HG03565 (cell line): ENCODE results near the gene C1orf53.
"Not testable (repeated sequence)": the region's sequence is repeated elsewhere in the genome, so short reads cannot be mapped to it uniquely, and the experiment has no call there.

ENCODE experiments used
- ATAC-seq: cut with Tn5 transposase; IDR thresholded peaks from one replicate; pipeline ENCODE4 v1.9.1; 2021; ENCODE audit warnings: mild to moderate bottlenecking, moderate library complexity; ENCODE audit not compliant: unreplicated experiment

Gene C1orf53

DNA sequence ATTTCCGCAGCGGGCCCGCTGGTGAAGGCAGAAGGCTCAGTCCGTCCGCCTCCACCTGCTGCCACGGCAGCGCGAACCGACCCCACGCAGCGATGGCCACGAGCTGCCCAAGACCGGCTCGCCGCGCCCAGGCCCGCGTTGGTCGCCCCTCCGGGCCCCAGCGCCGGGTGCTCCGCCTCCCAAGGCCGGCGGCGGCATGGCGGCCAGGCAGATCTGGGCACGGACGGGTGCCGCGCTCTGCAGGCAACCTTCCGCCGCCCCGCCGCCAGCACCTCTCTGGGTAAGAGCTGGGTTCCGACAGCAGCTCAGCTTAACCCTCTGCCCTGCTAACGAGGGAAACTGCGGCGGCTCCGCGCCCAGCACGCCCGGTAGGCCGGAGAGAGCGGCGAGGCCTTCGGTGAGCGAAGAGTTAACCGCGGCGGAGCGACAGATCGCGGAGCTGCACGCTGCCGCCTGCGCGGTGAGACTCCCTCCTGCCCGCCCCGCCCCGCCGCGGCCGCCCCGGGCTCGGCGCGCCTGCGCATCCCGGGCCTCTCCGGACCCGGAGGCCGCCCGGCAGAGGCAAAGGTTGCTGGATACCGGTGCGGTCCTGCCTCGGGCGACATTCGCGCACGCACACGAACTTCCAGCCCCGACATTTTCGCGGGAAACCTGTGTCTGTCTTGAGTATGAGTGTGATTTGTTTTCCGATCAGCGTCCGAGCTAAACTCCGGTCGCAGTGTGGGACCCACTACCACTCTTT lies at the start of gene C1orf53:
Gene C1orf53 (plus strand): TSS at position 177 of the 742 bp plus-strand sequence. CDS start 20 bp downstream, at position 197.
- ATAC-seq = peak; percentile 94

DNA sequence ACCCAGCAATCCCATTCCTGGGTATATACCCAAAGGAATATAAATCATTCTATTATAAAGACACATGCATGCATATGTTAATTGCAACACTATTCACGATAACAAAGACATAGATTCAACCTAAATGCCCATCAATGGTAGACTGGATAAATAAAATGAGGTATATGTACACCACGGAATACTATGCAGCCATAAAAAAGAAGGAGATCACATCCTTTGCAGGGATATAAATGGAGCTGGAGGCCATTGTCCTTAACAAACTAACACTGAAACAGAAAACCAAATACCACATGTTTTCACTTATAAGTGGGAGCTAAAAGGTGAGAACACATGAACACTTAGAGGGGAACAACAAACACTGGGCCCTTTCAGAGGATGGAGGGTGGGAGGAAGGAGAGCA lies 46.7 kb upstream of the C1orf53 start:
- ATAC-seq = not testable (repeated sequence)

DNA sequence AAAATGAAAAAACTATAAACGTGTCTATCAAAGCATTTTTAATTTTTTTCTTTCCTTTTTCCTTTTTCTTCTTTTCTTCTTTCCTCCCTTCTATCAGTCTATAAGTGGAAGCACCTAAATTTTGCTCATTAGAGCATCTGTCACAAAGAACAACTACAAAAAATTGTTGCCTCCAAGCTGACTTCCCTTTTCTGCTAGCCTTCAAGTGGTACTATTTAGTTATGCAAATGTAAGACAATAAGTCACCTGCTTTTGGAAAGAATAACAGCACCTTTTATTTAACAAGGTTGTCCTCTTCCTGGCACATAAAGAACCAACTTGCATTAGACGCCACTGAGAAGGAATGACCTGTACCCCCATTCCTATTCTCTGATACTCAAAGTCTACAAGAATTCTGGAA lies 45.0 kb upstream of the C1orf53 start:
- no peak for ATAC-seq

DNA sequence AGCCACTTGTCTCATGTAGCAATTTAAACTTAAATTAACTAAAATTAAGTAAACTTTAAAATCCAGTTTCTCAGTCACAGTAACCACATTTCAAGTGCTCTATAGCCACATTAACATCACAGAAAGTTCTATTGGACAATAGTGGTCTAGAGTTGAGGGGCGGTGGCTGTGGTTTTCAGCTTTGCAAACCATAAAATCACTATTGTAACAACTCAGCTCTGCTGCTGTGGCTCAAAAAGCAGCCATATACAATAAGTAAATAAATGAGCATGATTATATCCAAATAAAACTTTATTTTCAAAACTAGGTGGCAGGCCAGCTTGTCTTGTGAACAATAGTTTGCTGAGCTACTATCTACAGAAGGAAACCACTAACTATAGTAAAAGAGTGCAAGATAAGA lies 43.4 kb upstream of the C1orf53 start:
- no peak for ATAC-seq

DNA sequence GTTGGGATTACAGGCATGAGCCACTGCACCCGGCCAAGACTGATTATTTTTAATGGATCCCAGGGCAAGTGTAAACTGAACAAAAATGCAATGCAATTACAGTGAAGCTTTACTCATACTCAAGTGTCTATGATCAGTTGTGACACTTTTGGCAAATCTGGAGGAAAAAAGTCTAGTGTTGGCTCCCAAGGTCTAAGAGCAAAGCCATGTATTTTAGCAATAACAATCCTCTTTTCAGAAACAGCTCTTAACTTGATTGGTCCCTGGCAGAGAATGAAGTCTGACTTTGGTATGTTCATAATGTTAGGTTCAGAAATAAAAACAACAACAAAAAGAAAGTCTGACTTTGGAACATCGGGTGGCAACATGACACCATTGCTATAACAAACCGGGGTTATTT lies 40.2 kb upstream of the C1orf53 start:
- no peak for ATAC-seq

DNA sequence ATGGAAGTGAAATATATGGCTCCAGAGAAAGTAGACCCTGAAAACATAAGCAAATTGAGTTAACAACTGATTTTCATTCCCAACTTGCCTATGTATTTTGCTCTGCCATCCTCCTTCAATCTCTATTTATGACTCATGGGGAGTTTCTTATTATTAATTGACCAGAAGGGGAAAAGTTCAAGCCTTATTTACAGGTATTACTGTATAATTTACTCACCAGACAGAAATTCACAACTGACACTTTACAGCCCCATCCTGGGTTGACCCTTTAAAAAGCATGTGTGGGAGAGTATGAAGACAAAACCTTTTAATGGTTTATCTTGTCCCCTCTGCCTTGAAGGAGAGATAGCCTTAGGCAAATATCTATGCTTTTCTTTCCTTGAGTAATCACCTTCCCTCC lies 39.8 kb upstream of the C1orf53 start:
- no peak for ATAC-seq

DNA sequence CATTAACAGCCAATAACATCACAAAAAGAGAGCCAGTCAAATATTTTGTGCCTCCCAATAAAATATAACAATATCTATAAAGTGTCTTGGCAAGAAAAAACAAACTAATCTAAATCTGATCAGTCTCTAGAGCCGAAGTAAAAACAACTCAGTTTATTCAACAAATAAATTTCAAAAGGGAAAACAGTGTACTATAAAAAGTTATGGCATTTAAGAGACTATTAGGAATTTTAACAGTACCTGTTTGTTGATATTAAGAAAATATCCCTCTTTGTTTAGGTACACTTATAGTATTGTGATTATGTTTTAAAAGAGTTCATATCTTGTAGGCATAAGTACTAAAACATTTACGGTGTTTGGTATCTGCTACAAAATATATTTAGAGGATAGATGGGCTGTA lies 36.6 kb upstream of the C1orf53 start:
- no peak for ATAC-seq

DNA sequence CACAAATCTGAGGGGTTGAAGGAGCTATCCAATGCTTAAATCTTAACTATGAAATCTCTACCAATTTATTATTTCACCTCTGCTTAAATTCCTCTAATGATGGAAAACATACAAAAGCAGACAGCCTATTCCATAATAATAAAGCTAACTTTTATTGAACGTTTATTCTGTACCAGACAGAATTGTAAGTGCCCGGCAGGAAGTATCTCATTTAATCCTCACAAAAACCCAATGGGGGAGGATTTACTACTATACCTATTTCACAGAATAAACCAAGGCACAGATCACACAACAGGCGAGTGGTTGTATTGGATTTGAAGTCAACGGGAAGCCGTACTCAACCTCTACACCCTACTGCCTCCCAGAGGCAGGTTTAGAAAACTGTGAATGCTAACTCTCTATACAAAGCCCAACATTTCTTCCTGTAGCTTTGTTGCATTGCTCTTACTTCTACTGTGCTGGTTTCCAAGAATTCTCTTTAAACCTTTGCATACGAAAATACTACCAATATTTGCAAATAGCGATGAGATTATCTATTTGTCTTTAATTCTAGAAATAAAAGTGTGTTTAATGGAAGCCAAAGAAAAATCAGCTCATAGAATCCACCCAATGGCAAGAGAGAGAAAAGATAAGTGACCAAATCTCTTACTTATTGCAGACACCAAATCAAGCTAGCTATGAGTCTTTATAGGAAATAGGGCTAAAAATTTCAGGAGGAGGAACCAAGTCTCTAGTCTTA lies 33.5 kb upstream of the C1orf53 start:
- ATAC-seq = peak; percentile 93

DNA sequence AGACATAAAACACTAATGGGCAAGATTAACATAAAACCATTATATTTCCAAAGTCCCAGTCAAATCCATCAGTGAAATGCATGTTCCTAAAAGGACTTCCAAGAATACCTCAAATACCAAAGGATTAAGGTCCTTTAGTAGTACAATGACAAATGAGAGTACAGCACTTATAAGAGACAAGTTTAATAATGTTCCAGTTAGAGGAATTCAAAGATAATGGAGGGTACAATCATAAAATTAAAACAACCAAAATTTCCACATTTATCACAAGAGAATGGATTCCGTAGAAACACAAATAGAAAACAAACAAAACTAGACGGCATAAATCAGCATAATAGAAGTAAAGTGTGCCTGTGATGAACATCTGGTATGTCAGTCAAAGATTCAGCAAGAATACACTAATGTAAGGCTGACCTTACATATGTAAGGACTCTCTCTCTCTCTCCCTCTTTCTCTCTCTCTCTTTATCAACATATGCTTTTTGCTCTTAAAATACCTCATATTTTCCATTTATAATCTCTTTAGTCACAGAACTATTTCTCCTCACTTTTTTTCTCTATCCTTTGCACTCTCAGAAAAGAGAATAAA lies 32.8 kb upstream of the C1orf53 start:
- ATAC-seq = no peak

DNA sequence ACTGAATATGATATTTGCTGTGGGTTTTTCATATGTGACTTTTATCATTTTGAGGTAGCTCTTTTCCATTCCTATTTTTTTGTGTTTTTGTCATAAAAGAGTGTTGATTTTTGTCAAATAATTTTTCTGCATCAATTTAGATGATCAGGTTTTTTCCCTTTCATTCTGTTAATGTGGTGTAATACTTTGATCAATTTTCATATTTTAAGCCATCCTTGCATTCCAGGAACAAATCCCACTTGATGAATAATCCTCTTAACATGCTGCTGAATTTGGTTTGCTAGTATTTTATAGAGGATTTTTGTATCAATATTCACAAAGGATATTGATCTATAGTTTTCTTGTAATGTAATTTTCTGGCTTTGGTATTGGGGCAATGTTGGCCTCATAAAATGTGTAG lies 25.5 kb upstream of the C1orf53 start:
- ATAC-seq = no peak

DNA sequence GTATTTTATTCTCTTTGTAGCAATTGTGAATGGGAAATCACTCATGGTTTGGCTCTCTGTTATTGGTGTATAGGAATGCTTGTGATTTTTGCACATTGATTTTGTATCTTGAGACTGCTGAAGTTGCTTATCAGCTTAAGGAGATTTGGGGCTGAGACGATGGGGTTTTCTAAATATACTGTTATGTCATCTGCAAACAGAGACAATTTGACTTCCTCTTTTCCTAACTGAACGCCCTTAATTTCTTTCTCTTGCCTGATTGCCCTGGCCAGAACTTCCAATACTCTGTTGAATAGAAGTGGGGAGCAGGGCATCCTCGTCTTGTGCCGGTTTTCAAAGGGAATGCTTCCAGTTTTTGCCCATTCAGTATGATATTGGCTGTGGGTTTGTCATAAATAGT lies 22.0 kb upstream of the C1orf53 start:
- ATAC-seq = not testable (repeated sequence)

DNA sequence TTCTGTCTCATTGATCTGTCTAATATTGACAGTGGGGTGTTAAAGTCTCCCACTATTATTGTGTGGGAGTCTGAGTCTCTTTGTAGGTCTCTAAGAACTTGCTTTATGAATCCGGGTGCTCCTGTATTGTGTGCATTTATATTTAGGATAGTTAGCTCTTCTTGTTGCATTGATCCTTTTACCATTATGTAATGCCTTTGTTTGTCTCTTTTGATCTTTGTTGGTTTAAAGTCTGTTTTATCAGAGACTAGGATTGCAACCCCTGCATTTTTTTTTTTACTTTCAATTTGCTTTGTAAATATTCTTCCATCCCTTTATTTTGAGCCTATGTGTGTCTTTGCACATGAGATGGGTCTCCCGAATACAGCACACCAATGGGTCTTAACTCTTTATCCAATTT lies 20.2 kb upstream of the C1orf53 start:
- ATAC-seq = not testable (repeated sequence)

DNA sequence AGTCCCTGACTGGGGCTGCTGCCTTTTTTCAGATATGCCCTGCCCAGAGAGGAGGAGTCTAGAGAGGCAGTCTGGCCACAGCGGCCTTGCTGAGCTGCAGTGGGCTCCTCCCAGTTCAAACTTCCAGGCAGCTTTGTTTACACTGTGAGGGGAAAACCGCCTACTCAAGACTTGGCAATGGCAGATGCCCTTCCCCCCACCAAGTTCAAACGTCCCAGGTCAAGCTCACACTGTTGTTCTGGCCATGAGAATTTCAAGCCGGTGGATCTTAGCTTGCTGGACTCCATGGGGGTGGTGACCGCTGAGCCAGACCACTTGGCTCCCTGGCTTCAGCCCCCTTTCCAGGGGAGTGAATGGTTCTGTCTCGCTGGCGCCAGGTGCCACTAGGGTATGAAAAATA lies 18.3 kb upstream of the C1orf53 start:
- no peak for ATAC-seq

DNA sequence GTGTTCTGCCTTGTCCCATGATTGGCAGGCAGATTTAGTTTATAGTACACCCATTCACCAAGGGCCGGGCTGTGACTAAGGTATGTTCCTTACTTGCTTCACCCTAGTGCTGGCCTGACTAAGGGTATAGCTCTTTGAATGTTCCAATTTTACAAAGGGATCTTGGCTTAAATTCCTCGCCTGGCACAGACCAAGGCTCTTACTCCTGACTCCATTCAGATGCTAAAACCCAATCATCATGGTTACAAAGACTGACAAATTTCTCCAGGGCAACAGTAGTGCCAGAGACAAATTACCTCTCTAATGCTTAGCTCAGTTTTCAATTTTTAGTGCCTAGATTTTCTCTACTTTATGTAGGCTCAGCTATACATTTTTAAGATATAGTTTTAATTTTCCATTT lies 11.5 kb upstream of the C1orf53 start:
- ATAC-seq = no peak

DNA sequence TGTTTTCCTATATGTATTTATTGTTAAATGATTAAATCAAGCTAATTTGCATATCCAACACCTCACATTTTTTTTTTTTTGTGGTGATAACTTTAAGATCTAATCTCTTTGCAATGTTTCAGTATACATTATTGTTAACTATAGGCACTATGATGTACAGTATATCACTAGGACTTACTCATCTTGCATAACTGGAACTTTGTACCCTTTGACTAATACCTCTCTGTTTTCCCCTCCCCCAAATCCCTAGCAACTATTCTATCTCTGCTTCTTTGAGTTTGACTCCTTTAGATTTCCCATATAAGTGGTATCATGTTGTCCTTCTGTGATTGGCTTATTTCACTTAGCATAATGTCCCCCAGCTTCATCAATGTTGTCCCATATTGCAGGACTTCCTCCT lies 9.7 kb upstream of the C1orf53 start:
- ATAC-seq = no peak

DNA sequence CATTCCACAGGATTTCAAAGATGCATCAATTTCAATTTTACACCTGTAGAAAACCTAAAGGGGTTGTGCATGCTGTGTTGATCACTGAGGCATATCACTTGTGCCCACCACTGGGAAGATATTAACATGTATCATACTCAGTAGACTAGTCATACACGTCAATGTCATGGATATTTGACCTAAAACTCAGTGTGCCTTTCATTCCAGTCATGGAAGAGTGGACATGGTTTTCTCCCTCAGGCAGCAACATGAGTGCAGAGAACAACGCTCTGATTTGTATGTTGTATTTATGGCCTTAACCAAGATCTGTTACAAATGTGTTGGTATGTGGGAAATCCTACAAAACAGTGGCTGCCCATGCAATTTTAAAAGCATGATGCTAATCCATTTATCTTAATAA lies 6.1 kb upstream of the C1orf53 start:
- no peak for ATAC-seq

DNA sequence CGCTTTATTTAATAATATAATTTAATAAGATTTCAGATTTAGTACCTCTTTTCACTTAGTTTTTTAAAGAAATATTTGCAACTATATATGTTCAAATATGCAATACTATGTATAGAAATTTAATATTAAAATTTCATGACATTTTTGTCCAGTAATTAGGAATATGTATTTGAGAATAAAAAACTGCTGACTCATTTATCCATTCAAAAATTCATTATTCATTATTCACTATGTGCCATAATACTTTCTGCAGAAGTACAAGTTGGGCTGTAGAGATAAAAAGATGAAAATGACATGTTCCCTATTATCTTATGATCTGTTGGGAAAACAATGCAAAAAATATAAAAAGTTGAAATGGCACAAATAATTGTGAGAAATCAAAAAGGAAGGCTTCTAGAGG lies 3.4 kb upstream of the C1orf53 start:
- no peak for ATAC-seq

DNA sequence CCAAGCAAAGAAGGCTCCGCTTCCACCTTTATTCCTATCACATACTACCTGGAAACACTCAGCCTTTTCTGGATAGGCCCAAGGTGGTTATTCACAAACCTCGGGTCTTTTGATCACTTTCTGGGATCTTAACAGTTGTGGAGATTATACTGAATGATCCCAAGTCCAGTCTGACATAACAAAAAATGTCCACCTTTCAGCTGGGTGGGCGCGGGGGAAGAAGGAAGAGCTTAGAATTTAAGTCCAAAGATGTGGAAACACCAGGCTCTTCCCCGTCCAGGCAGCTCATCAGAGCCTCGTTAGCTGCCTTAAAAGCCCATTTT lies 338 bp upstream of the C1orf53 start:
- no peak for ATAC-seq

DNA sequence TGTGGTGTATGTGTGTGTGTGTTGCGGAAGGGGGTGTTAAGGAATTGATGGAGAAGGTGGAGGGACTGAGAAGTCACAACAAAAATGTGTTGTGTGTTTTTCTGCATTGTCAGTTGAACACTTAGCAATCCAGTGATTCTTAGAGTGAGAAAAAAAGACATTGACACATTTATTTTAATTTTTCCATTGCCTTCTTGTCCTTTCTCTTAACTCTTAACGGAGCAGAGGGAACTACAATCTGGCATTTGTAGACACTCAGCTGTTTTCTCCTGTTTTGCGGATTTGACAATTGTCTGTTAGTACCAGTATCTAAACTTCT lies 725 bp downstream of the C1orf53 start:
- ATAC-seq = no peak

DNA sequence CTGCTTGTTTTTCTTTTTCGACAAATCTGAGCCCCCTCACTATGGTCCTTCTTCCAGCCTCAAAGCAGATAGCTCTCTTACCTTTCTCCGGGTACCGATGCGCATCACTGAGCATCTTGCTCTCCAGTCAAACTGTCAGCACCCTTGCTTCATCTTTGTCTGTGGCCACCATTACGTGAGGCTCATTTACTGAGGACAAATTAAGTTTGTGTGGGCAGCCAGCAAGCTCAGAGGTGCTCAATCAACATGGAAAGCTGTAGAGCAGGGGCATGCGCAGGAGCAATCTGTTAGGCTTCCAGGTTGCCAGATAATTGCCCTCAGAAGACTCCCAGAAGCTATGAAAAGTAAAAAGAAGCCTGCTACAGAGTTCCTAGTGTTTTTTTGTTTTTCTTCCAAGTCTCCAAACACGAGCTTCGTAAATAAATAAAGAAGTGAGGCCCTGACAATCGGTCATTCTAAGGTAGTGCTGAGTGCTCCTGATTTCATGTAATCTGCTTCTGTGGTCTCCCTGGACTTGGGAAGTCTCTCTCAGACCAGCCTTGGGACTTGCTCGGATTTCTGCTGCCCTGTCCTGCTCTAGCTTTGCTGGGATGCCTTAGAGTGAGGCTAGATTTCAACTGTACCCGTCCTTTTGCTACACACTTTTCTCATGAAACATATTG lies 1.8 kb downstream of the C1orf53 start:
- no peak for ATAC-seq

DNA sequence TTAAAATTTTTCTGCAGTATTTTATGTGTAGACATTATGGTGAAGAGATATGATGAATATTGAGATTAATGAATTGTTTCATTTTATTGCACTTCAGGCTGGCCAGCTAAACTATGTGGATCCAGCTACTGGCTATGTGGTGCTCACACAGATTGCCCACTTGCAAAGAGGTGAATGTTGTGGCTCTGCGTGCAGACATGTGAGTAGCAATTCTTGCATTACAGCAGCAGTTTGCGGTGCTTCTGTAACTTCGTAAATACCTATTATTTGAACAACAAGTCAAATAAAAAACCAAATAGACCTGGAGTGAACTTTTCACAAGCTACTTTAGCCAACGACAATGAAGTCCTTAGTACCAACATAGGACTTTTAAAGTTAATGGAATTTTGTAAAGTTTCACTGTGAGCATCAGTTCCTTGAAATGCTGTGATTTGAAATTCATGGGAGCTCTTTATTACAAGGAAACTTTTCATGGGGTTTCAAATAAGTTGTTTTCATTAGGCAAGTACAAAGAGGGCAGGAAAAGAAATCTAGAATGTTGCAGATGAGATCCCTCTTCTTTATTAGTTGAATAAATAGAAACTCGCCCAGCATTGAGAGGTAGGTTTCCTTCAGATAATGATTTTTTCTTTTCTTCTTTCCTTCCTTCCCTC lies 3.4 kb downstream of the C1orf53 start:
- ATAC-seq = no peak
